ENCODE results near the gene EARS2. TPM values are rescaled to one million over a fixed set of nuclear protein-coding genes. Genes with fewer than 3 reads are reported as not detected.

The EARS2 gene
- total RNA-seq, 4 donors from 2014 or later = 15.2 to 32.7 (median 24.6) TPM

- Histone ChIP-seq H3K27me3 (no peaks in the 10 kb centered on the region), H3K4me3 (no peak overlapping the region), H3K36me3 (peaks cover 34 to 100% (median 47%) of the 10 kb centered on the region in 3 donors), H3K9me3 (no peaks in the 10 kb centered on the region), H3K4me1 (no peaks in the 10 kb centered on the region), H3K27ac (no peak overlapping the region)
- DNase-seq = no peak
- intact Hi-C loops (cut with DNase I) = no loop called here
- no peak for TF ChIP-seq POLR2A (IDR thresholded peaks at IDR 0.05)
- TF ChIP-seq CTCF (IDR thresholded peaks at IDR 0.05) = no peak
- WGBS, 2 donors = 83% methylated on average over 1 of the region's 3 CpGs; no CpG with 5 or more reads in 1 of the 2 donors
Measured at GRCh38 chr16:23567602-23568001, 10.5 kb upstream of the EARS2 start.

- H3K27me3 ChIP-seq = no peaks in the 10 kb centered on the region
- TF ChIP-seq CTCF (IDR thresholded peaks at IDR 0.05) (no peak), POLR2A (IDR thresholded peaks at IDR 0.05) (no peak)
- H3K4me1 ChIP-seq = no peaks in the 10 kb centered on the region
- no peaks in the 10 kb centered on the region for H3K9me3 ChIP-seq
- no peak for DNase-seq
- H3K36me3 ChIP-seq = peaks cover 36 to 100% (median 52%) of the 10 kb centered on the region in 3 donors
- no peak overlapping the region for H3K27ac ChIP-seq
- no peak overlapping the region for H3K4me3 ChIP-seq
- 95 to 96% methylated on average over 4 to 8 of the region's 8 CpGs for WGBS, 2 donors
- intact Hi-C loops (cut with DNase I) = no loop called here
Measured at GRCh38 chr16:23566724-23567123, 9.6 kb upstream of the EARS2 start.

GRCh38 chr16:23564575-23565363, 7.6 kb upstream of the EARS2 start:
- no peak overlapping the region for H3K4me3 ChIP-seq
- peaks cover 0 to 19% (median 0%) of the 10 kb centered on the region in 3 donors for H3K4me1 ChIP-seq
- peaks cover 36 to 100% (median 42%) of the 10 kb centered on the region in 3 donors for H3K36me3 ChIP-seq
- 93 to 100% methylated on average over 4 to 8 of the region's 9 CpGs for WGBS, 2 donors
- no peak for DNase-seq
- intact Hi-C loops (cut with DNase I) = no loop called here
- H3K27me3 ChIP-seq = no peaks in the 10 kb centered on the region
- no peaks in the 10 kb centered on the region for H3K9me3 ChIP-seq
- TF ChIP-seq CTCF (IDR thresholded peaks at IDR 0.05) (no peak), POLR2A (IDR thresholded peaks at IDR 0.05) (no peak)
- no peak overlapping the region for H3K27ac ChIP-seq

- Histone ChIP-seq H3K4me3 (no peak overlapping the region), H3K36me3 (peaks cover 36 to 94% (median 49%) of the 10 kb centered on the region in 3 donors), H3K27ac (no peak overlapping the region), H3K4me1 (peaks cover 0 to 35% (median 12%) of the 10 kb centered on the region in 3 donors), H3K9me3 (no peaks in the 10 kb centered on the region), H3K27me3 (no peaks in the 10 kb centered on the region)
- TF ChIP-seq CTCF (IDR thresholded peaks at IDR 0.05) (no peak), POLR2A (IDR thresholded peaks at IDR 0.05) (no peak)
- no peak for DNase-seq
- WGBS, 2 donors = 75 to 92% methylated on average over 3 to 4 of the region's 6 CpGs
- intact Hi-C loops (cut with DNase I) = no loop called here
Measured at GRCh38 chr16:23563186-23563585, 6.0 kb upstream of the EARS2 start.

GRCh38 chr16:23562505-23562904, 5.4 kb upstream of the EARS2 start:
- no peaks in the 10 kb centered on the region for H3K9me3 ChIP-seq
- WGBS, 2 donors = 90 to 97% methylated on average over 13 of the region's 13 CpGs
- peaks cover 0 to 37% (median 12%) of the 10 kb centered on the region in 3 donors for H3K4me1 ChIP-seq
- H3K27me3 ChIP-seq = no peaks in the 10 kb centered on the region
- intact Hi-C loops (cut with DNase I) = no loop called here
- TF ChIP-seq POLR2A (IDR thresholded peaks at IDR 0.05) = no peak
- TF ChIP-seq CTCF (IDR thresholded peaks at IDR 0.05) = no peak
- no peak for DNase-seq
- H3K36me3 ChIP-seq = peaks cover 32 to 87% (median 45%) of the 10 kb centered on the region in 3 donors
- H3K4me3 ChIP-seq = no peak overlapping the region
- H3K27ac ChIP-seq = no peak overlapping the region
